ENCODE data around the gene PDIA6.

Gene PDIA6

GRCh38 chr2:10787176-10787968 is 25.2 kb downstream of the PDIA6 start:
- no peak for TF ChIP-seq CREB5 (CRISPR knock-in tag; IDR thresholded peaks at IDR 0.05; ENCODE audit: low read depth)
- no peak for TF ChIP-seq PPARA (CRISPR knock-in tag; IDR thresholded peaks at IDR 0.05; ENCODE audit: borderline replicate concordance)
- TF ChIP-seq ISL1 (CRISPR knock-in tag; IDR thresholded peaks at IDR 0.05) = no peak
- no peak for TF ChIP-seq TCF4 (CRISPR knock-in tag; IDR thresholded peaks at IDR 0.05; ENCODE audit: borderline replicate concordance)
- no peak for TF ChIP-seq OSR1 (CRISPR knock-in tag; IDR thresholded peaks at IDR 0.05)
- TF ChIP-seq TSHZ2 (CRISPR knock-in tag; IDR thresholded peaks at IDR 0.05) = no peak
- no peak for TF ChIP-seq CSRNP3 (CRISPR knock-in tag; IDR thresholded peaks at IDR 0.05)
- TF ChIP-seq ZC3H10 (CRISPR knock-in tag; IDR thresholded peaks at IDR 0.05) = no peak
- no peak for TF ChIP-seq ESRRG (CRISPR knock-in tag; IDR thresholded peaks at IDR 0.05)
- no peak for TF ChIP-seq CSDC2 (CRISPR knock-in tag; IDR thresholded peaks at IDR 0.05)
- TF ChIP-seq ZNF70 (CRISPR knock-in tag; IDR thresholded peaks at IDR 0.05) = no peak
- peak; percentile 66 for ATAC-seq

GRCh38 chr2:10786240-10786982 is 26.2 kb downstream of the PDIA6 start:
- no peak for ATAC-seq
- no peak for TF ChIP-seq RARB (CRISPR knock-in tag; IDR thresholded peaks at IDR 0.05)
- no peak for TF ChIP-seq SNAI2 (CRISPR knock-in tag; IDR thresholded peaks at IDR 0.05)
- no peak for TF ChIP-seq PPARA (CRISPR knock-in tag; IDR thresholded peaks at IDR 0.05; ENCODE audit: borderline replicate concordance)
- no peak for TF ChIP-seq CSRNP3 (CRISPR knock-in tag; IDR thresholded peaks at IDR 0.05)
- no peak for TF ChIP-seq ZFP30 (CRISPR knock-in tag; IDR thresholded peaks at IDR 0.05)
- no peak for TF ChIP-seq POU6F1 (CRISPR knock-in tag; IDR thresholded peaks at IDR 0.05; ENCODE audit: borderline replicate concordance, low read depth)
- no peak for TF ChIP-seq ZC3H10 (CRISPR knock-in tag; IDR thresholded peaks at IDR 0.05)
- TF ChIP-seq ZFP3 (CRISPR knock-in tag; IDR thresholded peaks at IDR 0.05) = no peak
- no peak for TF ChIP-seq PATZ1 (CRISPR knock-in tag; IDR thresholded peaks at IDR 0.05; ENCODE audit: borderline replicate concordance)
- no peak for TF ChIP-seq ZNF70 (CRISPR knock-in tag; IDR thresholded peaks at IDR 0.05)
- no peak for TF ChIP-seq TSHZ2 (CRISPR knock-in tag; IDR thresholded peaks at IDR 0.05)
- TF ChIP-seq GLIS3 (CRISPR knock-in tag; IDR thresholded peaks at IDR 0.05) = no peak
- TF ChIP-seq CREB5 (CRISPR knock-in tag; IDR thresholded peaks at IDR 0.05; ENCODE audit: low read depth) = no peak
- TF ChIP-seq ZNF565 (CRISPR knock-in tag; conservative IDR thresholded peaks at IDR 0.05; ENCODE audit: low read depth) = no peak
- TF ChIP-seq OSR1 (CRISPR knock-in tag; IDR thresholded peaks at IDR 0.05) = no peak
- TF ChIP-seq ISL1 (CRISPR knock-in tag; IDR thresholded peaks at IDR 0.05) = no peak
- no peak for TF ChIP-seq TCF4 (CRISPR knock-in tag; IDR thresholded peaks at IDR 0.05; ENCODE audit: borderline replicate concordance)
- no peak for TF ChIP-seq CSDC2 (CRISPR knock-in tag; IDR thresholded peaks at IDR 0.05)

Data from SK-N-SH treated with all-trans-retinoic acid at 6 μM for 48 hours (cell line).